ENCODE results near the gene PPP1R3F. TPM values are rescaled to one million over a fixed set of nuclear protein-coding genes. Genes with fewer than 3 reads are reported as not detected.

The PPP1R3F gene
- total and polyA plus RNA-seq, 4 donors: 1.9 to 9.2 (median 7.1) TPM

DNA sequence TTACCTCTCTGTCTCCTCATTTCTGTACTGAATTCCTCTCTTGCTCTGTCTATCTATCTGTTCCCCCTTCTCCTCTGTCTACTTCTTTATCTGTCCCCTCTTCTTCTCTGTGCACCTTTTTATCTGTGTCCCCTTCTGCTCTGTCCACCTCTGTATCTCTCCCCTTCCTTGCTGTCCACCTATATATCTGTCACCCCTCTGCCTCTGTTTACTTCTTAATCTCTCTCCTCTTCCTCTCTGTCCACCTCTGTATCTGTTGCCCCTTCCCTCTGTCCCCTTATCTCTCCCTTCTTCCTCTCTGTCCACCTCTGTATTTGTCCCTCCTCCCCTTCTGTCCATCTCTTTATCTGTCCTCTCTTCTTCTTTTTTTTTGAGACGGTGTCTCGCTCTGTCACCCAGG, 25.4 kb upstream of the PPP1R3F start:
- Histone ChIP-seq H3K27me3 (ENCODE audit: control insufficient read depth in 1 of 2, insufficient read depth in 2 of 2, low read length in 1 of 2) (no peaks in the 10 kb centered on the region), H3K4me3 (ENCODE audit: low read length in 2 of 2) (no peak overlapping the region), H3K9me3 (ENCODE audit: control insufficient read depth, low read length) (no peaks in the 10 kb centered on the region), H3K36me3 (ENCODE audit: control insufficient read depth in 1 of 2, insufficient read depth in 2 of 2, low read length in 1 of 2) (peaks cover 0 to 4% of the 10 kb centered on the region in 2 donors), H3K27ac (ENCODE audit: low read depth in 1 of 2, low read length in 2 of 2) (no peak overlapping the region), H3K4me1 (ENCODE audit: control insufficient read depth in 1 of 2, insufficient read depth in 2 of 2, low read length in 2 of 2) (no peaks in the 10 kb centered on the region)
- 86 to 90% methylated on average over 2 of the region's 2 CpGs for WGBS, 2 donors
- no peak for DNase-seq
- intact Hi-C loops (cut with DNase I): no loop called here
- no peak for ATAC-seq (ENCODE audit: low FRiP score)

- DNase-seq: no peak
- Histone ChIP-seq H3K27me3 (ENCODE audit: control insufficient read depth in 1 of 2, insufficient read depth in 2 of 2, low read length in 1 of 2) (no peaks in the 10 kb centered on the region), H3K4me3 (ENCODE audit: low read length in 2 of 2) (no peak overlapping the region), H3K27ac (ENCODE audit: low read depth in 1 of 2, low read length in 2 of 2) (no peak overlapping the region), H3K36me3 (ENCODE audit: control insufficient read depth in 1 of 2, insufficient read depth in 2 of 2, low read length in 1 of 2) (peaks cover 0 to 4% of the 10 kb centered on the region in 2 donors), H3K9me3 (ENCODE audit: control insufficient read depth, low read length) (no peaks in the 10 kb centered on the region), H3K4me1 (ENCODE audit: control insufficient read depth in 1 of 2, insufficient read depth in 2 of 2, low read length in 2 of 2) (no peaks in the 10 kb centered on the region)
- intact Hi-C loops (cut with DNase I): no loop called here
- no peak for ATAC-seq (ENCODE audit: low FRiP score)
- WGBS, 2 donors: 85 to 93% methylated on average over 7 to 10 of the region's 10 CpGs
These were observed 23.1 kb upstream of the PPP1R3F start for GRCh38 chrX:49246541-49246940.

DNA sequence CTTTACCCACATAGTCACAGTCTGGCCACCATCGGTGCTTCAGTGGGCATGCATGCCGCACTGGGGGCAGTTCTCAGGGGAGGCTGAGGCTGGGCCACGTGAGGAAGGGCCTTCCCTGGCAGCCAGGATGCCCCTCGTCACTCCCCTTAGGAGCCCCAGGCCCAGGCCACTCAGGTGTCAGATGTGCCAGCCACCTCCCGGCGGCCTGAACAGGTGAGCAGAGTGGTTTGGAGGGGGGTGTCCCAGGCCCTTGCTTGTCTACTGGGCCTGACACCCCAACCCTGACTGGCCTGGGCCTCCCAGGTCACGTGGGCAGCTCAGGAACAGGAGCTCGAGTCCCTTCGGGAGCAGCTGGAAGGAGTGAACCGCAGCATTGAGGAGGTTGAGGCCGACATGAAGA, 22.2 kb upstream of the PPP1R3F start:
- H3K4me1 ChIP-seq (ENCODE audit: control insufficient read depth in 1 of 2, insufficient read depth in 2 of 2, low read length in 2 of 2): no peaks in the 10 kb centered on the region
- H3K36me3 ChIP-seq (ENCODE audit: control insufficient read depth in 1 of 2, insufficient read depth in 2 of 2, low read length in 1 of 2): peaks cover 0 to 4% of the 10 kb centered on the region in 2 donors
- no peak for ATAC-seq (ENCODE audit: low FRiP score)
- DNase-seq: no peak
- WGBS, 2 donors: 86 to 94% methylated on average over 11 of the region's 11 CpGs
- H3K27ac ChIP-seq (ENCODE audit: low read depth in 1 of 2, low read length in 2 of 2): no peak overlapping the region
- H3K4me3 ChIP-seq (ENCODE audit: low read length in 2 of 2): no peak overlapping the region
- intact Hi-C loops (cut with DNase I): no loop called here
- H3K27me3 ChIP-seq (ENCODE audit: control insufficient read depth in 1 of 2, insufficient read depth in 2 of 2, low read length in 1 of 2): no peaks in the 10 kb centered on the region
- no peaks in the 10 kb centered on the region for H3K9me3 ChIP-seq (ENCODE audit: control insufficient read depth, low read length)

- 84 to 88% methylated on average over 28 of the region's 28 CpGs for WGBS, 2 donors
- ATAC-seq (ENCODE audit: low FRiP score) (no peak), DNase-seq (no peak)
- intact Hi-C loops (cut with DNase I): no loop called here
- H3K27me3 ChIP-seq (ENCODE audit: control insufficient read depth in 1 of 2, insufficient read depth in 2 of 2, low read length in 1 of 2): no peaks in the 10 kb centered on the region
- no peaks in the 10 kb centered on the region for H3K4me1 ChIP-seq (ENCODE audit: control insufficient read depth in 1 of 2, insufficient read depth in 2 of 2, low read length in 2 of 2)
- no peaks in the 10 kb centered on the region for H3K9me3 ChIP-seq (ENCODE audit: control insufficient read depth, low read length)
- no peak overlapping the region for H3K4me3 ChIP-seq (ENCODE audit: low read length in 2 of 2)
- H3K27ac ChIP-seq (ENCODE audit: low read depth in 1 of 2, low read length in 2 of 2): no peak overlapping the region
- no peaks in the 10 kb centered on the region for H3K36me3 ChIP-seq (ENCODE audit: control insufficient read depth in 1 of 2, insufficient read depth in 2 of 2, low read length in 1 of 2)
These were observed 21.4 kb upstream of the PPP1R3F start for GRCh38 chrX:49247916-49248811.

GRCh38 chrX:49249071-49249470, 20.5 kb upstream of the PPP1R3F start:
- H3K9me3 ChIP-seq (ENCODE audit: control insufficient read depth, low read length): no peaks in the 10 kb centered on the region
- no peaks in the 10 kb centered on the region for H3K36me3 ChIP-seq (ENCODE audit: control insufficient read depth in 1 of 2, insufficient read depth in 2 of 2, low read length in 1 of 2)
- ATAC-seq (ENCODE audit: low FRiP score) (no peak), DNase-seq (no peak)
- intact Hi-C loops (cut with DNase I): no loop called here
- H3K4me1 ChIP-seq (ENCODE audit: control insufficient read depth in 1 of 2, insufficient read depth in 2 of 2, low read length in 2 of 2): no peaks in the 10 kb centered on the region
- 73 to 89% methylated on average over 6 of the region's 6 CpGs for WGBS, 2 donors
- no peaks in the 10 kb centered on the region for H3K27me3 ChIP-seq (ENCODE audit: control insufficient read depth in 1 of 2, insufficient read depth in 2 of 2, low read length in 1 of 2)
- H3K4me3 ChIP-seq (ENCODE audit: low read length in 2 of 2): no peak overlapping the region
- no peak overlapping the region for H3K27ac ChIP-seq (ENCODE audit: low read depth in 1 of 2, low read length in 2 of 2)

- H3K9me3 ChIP-seq (ENCODE audit: control insufficient read depth, low read length): no peaks in the 10 kb centered on the region
- H3K27me3 ChIP-seq (ENCODE audit: control insufficient read depth in 1 of 2, insufficient read depth in 2 of 2, low read length in 1 of 2): no peaks in the 10 kb centered on the region
- WGBS, 2 donors: 81 to 88% methylated on average over 9 of the region's 9 CpGs
- no peaks in the 10 kb centered on the region for H3K36me3 ChIP-seq (ENCODE audit: control insufficient read depth in 1 of 2, insufficient read depth in 2 of 2, low read length in 1 of 2)
- no peak overlapping the region for H3K27ac ChIP-seq (ENCODE audit: low read depth in 1 of 2, low read length in 2 of 2)
- H3K4me1 ChIP-seq (ENCODE audit: control insufficient read depth in 1 of 2, insufficient read depth in 2 of 2, low read length in 2 of 2): no peaks in the 10 kb centered on the region
- intact Hi-C loops (cut with DNase I): no loop called here
- ATAC-seq (ENCODE audit: low FRiP score) (no peak), DNase-seq (no peak)
- H3K4me3 ChIP-seq (ENCODE audit: low read length in 2 of 2): no peak overlapping the region
These were observed 20.0 kb upstream of the PPP1R3F start for GRCh38 chrX:49249616-49250015.

DNA sequence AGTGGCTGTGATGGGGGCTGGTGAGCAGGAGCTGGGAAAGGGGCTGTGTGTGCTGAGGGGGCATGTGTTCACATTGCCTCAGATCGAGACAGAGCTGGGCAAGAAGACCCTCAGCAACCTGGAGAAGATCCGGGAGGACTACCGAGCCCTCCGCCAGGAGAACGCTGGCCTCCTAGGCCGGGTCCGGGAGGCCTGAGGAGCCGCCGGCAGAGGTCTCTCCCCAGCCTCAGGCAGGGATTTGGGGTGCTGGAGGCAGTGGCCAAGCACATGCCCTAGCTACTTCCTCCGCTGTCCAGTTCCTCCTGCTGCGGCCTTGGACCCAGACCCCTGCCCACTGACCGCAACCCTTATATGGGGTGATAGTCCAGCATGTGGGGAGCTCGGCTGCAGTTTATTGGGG, 19.5 kb upstream of the PPP1R3F start:
- Histone ChIP-seq H3K4me3 (ENCODE audit: low read length in 2 of 2) (no peak overlapping the region), H3K9me3 (ENCODE audit: control insufficient read depth, low read length) (no peaks in the 10 kb centered on the region), H3K4me1 (ENCODE audit: control insufficient read depth in 1 of 2, insufficient read depth in 2 of 2, low read length in 2 of 2) (no peaks in the 10 kb centered on the region), H3K36me3 (ENCODE audit: control insufficient read depth in 1 of 2, insufficient read depth in 2 of 2, low read length in 1 of 2) (no peaks in the 10 kb centered on the region), H3K27me3 (ENCODE audit: control insufficient read depth in 1 of 2, insufficient read depth in 2 of 2, low read length in 1 of 2) (no peaks in the 10 kb centered on the region), H3K27ac (ENCODE audit: low read depth in 1 of 2, low read length in 2 of 2) (no peak overlapping the region)
- DNase-seq (no peak), ATAC-seq (ENCODE audit: low FRiP score) (no peak)
- 92 to 95% methylated on average over 13 of the region's 13 CpGs for WGBS, 2 donors
- intact Hi-C loops (cut with DNase I): no loop called here

DNA sequence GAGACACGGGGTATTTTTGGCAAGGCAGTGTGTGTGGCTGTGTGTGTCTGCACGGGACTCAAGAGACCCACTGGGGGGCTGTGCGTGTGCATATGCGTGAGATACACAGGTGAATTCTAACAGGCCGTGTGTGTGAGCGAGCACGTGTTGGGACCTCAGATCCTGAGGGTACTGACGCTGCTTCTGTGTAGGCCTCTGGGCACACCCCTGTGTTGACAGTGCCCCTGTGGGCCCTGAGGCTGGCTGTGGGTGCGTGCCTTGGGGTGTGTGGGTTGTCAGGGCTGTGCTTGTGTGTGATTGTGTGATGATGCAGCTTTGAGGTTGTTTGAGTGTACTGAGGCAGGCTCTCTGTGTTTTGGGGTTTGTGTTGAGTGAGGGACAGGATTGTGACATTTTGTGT, 19.0 kb upstream of the PPP1R3F start:
- no peaks in the 10 kb centered on the region for H3K27me3 ChIP-seq (ENCODE audit: control insufficient read depth in 1 of 2, insufficient read depth in 2 of 2, low read length in 1 of 2)
- H3K4me3 ChIP-seq (ENCODE audit: low read length in 2 of 2): no peak overlapping the region
- no peak overlapping the region for H3K27ac ChIP-seq (ENCODE audit: low read depth in 1 of 2, low read length in 2 of 2)
- H3K36me3 ChIP-seq (ENCODE audit: control insufficient read depth in 1 of 2, insufficient read depth in 2 of 2, low read length in 1 of 2): no peaks in the 10 kb centered on the region
- no peaks in the 10 kb centered on the region for H3K9me3 ChIP-seq (ENCODE audit: control insufficient read depth, low read length)
- no peaks in the 10 kb centered on the region for H3K4me1 ChIP-seq (ENCODE audit: control insufficient read depth in 1 of 2, insufficient read depth in 2 of 2, low read length in 2 of 2)
- DNase-seq (no peak), ATAC-seq (ENCODE audit: low FRiP score) (no peak)
- intact Hi-C loops (cut with DNase I): no loop called here
- WGBS, 2 donors: 84 to 87% methylated on average over 9 of the region's 9 CpGs

DNA sequence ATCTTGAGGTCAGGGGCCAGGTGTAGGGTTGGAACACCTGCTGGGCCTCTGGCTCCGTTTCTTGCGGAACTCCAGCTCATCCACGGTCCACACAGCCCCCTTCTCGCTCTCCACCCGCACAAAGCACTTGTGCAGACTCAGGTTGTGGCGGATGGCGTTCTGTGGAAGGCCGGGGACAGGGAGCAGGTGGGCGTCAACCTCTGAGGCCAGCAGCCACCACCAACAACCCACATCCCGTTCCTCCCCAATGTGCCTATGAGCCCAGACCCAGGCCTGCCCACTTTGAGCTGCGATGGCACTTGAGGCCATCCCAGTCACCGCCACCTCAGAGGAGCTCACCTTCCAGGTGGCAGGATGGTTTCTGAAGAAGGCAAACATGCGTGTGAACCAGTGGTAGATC, 18.3 kb upstream of the PPP1R3F start:
- Histone ChIP-seq H3K27ac (ENCODE audit: low read depth in 1 of 2, low read length in 2 of 2) (no peak overlapping the region), H3K27me3 (ENCODE audit: control insufficient read depth in 1 of 2, insufficient read depth in 2 of 2, low read length in 1 of 2) (no peaks in the 10 kb centered on the region), H3K4me3 (ENCODE audit: low read length in 2 of 2) (no peak overlapping the region), H3K4me1 (ENCODE audit: control insufficient read depth in 1 of 2, insufficient read depth in 2 of 2, low read length in 2 of 2) (no peaks in the 10 kb centered on the region), H3K36me3 (ENCODE audit: control insufficient read depth in 1 of 2, insufficient read depth in 2 of 2, low read length in 1 of 2) (no peaks in the 10 kb centered on the region), H3K9me3 (ENCODE audit: control insufficient read depth, low read length) (no peaks in the 10 kb centered on the region)
- intact Hi-C loops (cut with DNase I): no loop called here
- no peak for ATAC-seq (ENCODE audit: low FRiP score)
- no peak for DNase-seq
- 81 to 93% methylated on average over 13 of the region's 13 CpGs for WGBS, 2 donors

All from aorta (tissue), 5 donors.